Measurements from ENCODE around the gene EMP3.
"Not testable (repeated sequence)": the region's sequence is repeated elsewhere in the genome, so short reads cannot be mapped to it uniquely, and the experiment has no call there.

EMP3 gene

DNA sequence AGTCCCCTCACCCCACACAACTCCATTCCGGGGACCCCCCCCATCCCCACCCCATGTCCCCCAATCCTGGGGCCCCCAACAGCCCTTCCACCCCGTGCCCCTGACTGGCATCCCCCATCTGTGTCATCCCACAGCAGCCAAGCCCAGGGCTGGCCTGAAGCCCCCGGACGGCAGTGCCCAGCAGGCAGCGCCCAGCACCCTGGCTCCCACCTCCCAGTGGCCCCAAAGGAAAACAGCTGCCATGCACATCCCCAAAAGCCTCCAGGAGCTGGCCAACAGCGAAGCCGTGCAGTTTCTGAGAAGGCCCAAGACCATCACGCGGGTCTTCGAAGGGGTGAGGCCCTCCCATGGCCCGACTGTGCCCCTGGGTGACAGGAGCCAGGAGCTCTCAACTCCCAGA lies 40.2 kb downstream of the EMP3 start:
- no peak overlapping the region for H3K4me3 ChIP-seq (ENCODE audit: low read length)
- DNase-seq (ENCODE audit: low read depth, low spot score), result no peak

- no peak for DNase-seq (ENCODE audit: low read depth, low spot score)
- no peak overlapping the region for H3K4me3 ChIP-seq (ENCODE audit: low read length)
These were observed 42.5 kb downstream of the EMP3 start for GRCh38 chr19:48367855-48368254.

DNA sequence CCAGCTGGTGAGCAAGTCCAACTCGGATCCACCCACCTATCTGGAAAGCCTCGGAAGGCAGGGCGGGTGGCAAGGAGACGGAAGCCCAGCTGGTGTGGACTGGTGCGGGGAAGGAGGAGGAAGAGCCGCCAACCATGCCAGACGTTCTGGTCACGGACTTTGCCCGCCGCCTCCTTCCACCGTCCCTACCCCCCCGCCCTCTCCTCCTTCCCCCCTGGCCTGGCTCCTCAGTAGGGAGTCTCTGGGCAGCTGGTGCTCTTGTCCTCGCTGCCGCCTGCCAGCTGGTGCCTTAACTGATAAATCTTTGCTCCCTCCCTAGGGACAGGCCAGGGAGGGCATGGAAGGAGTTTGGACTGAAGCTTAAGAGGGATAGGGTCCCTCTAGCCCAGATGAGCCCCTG lies 43.6 kb downstream of the EMP3 start:
- no peak for DNase-seq (ENCODE audit: low read depth, low spot score)
- H3K4me3 ChIP-seq (ENCODE audit: low read length), result no peak overlapping the region

GRCh38 chr19:48370955-48371354 lies 45.6 kb downstream of the EMP3 start:
- no peak overlapping the region for H3K4me3 ChIP-seq (ENCODE audit: low read length)
- no peak for DNase-seq (ENCODE audit: low read depth, low spot score)

DNA sequence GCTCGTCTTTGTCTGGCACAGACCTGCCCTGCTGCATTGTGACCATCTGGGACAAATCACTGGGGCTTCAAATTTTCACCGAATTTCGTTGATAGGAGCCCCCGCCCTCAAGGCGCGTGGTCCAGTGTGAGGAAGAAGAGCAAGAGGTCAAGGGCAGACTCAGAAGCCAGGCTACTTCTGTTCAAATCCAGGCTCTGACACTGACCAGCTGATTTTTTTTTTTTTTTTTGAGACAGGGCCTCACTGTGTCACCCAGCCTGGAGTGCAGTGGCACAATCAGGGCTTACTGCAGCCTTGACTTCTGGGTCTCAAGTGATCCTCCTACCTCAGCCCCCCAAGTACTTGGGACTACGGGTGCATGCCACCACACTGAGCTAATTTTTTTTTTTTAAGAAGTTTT lies 46.0 kb downstream of the EMP3 start:
- no peak overlapping the region for H3K4me3 ChIP-seq (ENCODE audit: low read length)
- DNase-seq (ENCODE audit: low read depth, low spot score), result no peak

GRCh38 chr19:48371771-48372170 lies 46.4 kb downstream of the EMP3 start:
- not testable (repeated sequence) for H3K4me3 ChIP-seq (ENCODE audit: low read length); DNase-seq (ENCODE audit: low read depth, low spot score)

GRCh38 chr19:48372904-48373303 lies 47.6 kb downstream of the EMP3 start:
- H3K4me3 ChIP-seq (ENCODE audit: low read length), result no peak overlapping the region
- DNase-seq (ENCODE audit: low read depth, low spot score), result no peak

GRCh38 chr19:48373567-48373966 lies 48.2 kb downstream of the EMP3 start:
- DNase-seq (ENCODE audit: low read depth, low spot score), result no peak
- no peak overlapping the region for H3K4me3 ChIP-seq (ENCODE audit: low read length)

DNA sequence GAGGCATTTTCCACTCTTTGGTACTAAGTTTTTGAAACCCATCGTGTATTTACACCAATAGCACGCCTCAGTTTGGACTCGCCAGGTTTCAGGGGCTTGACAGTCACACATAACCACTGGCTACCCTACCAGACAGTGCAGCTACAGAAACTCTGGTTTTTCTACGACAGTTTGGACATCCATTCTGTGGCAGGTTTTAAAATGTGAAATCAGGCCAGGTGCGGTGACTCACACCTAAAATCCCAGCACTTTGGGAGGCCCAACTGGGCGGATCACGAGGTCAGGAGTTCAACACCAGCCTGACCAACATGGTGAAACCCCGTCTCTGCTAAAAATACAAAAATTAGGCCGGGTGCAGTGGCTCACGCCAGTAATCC lies 52.8 kb downstream of the EMP3 start:
- no peak overlapping the region for H3K4me3 ChIP-seq (ENCODE audit: low read length)
- no peak for DNase-seq (ENCODE audit: low read depth, low spot score)

- no peak overlapping the region for H3K4me3 ChIP-seq (ENCODE audit: low read length)
- DNase-seq (ENCODE audit: low read depth, low spot score), result no peak
These were observed 53.7 kb downstream of the EMP3 start for GRCh38 chr19:48379058-48379457.
